GM06990 (cell line): ENCODE data around the gene NAB1.

Experiments used
- DNase-seq: peaks from one replicate; pipeline ENCODE4 v3.0.0-alpha.2; 2011; ENCODE audit not compliant: insufficient read length; ENCODE audit errors: extremely low read depth
- H3K27me3 ChIP-seq: replicated peaks from 2 replicates; pipeline ENCODE4 v1.6.0; 2011; ENCODE audit warnings: low read length; ENCODE audit not compliant: control insufficient read depth, insufficient read depth
- H3K36me3 ChIP-seq: 2 replicates; pipeline ENCODE4 v1.5.1; 2011; ENCODE audit warnings: low read length; ENCODE audit not compliant: control insufficient read depth, insufficient read depth
- H3K4me3 ChIP-seq: replicated peaks from 2 replicates; pipeline ENCODE4 v1.5.1; 2011; ENCODE audit warnings: low read depth, mild to moderate bottlenecking, control low read depth, low read length
- TF ChIP-seq, protein P1 (sequence below): IDR thresholded peaks from 2 replicates; pipeline ENCODE4 v1.5.1; 2011; ENCODE audit warnings: low read length, control low read depth, mild to moderate bottlenecking, inconsistent platforms; ENCODE audit not compliant: insufficient read depth, poor library complexity, severe bottlenecking

NAB1 gene

DNA sequence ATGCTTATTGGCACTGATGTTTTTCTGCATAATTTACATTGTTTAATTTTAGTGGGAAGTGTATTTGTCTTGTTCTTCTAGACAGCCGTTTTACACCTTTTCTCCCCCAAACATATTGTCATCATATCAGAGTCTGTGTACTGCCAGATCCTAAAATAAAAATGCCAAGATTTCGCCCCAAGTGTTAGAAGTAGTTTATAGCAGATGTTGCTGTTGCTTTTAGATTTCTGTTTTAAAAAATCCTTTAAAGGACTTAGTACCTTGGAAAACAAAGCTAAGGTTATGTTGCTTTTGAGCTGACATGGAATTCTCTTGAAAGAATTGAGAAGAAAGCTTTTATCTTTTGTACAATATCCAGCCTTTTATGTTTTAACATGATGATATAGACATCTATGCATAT, 36.0 kb downstream of the NAB1 start:
- Histone ChIP-seq H3K27me3 (no peaks in the 10 kb centered on the region), H3K4me3 (no peak overlapping the region), H3K36me3 (peaks cover 2% of the 10 kb centered on the region)
- DNase-seq: no peak
- TF ChIP-seq, protein P1, sequence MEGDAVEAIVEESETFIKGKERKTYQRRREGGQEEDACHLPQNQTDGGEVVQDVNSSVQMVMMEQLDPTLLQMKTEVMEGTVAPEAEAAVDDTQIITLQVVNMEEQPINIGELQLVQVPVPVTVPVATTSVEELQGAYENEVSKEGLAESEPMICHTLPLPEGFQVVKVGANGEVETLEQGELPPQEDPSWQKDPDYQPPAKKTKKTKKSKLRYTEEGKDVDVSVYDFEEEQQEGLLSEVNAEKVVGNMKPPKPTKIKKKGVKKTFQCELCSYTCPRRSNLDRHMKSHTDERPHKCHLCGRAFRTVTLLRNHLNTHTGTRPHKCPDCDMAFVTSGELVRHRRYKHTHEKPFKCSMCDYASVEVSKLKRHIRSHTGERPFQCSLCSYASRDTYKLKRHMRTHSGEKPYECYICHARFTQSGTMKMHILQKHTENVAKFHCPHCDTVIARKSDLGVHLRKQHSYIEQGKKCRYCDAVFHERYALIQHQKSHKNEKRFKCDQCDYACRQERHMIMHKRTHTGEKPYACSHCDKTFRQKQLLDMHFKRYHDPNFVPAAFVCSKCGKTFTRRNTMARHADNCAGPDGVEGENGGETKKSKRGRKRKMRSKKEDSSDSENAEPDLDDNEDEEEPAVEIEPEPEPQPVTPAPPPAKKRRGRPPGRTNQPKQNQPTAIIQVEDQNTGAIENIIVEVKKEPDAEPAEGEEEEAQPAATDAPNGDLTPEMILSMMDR: no peak

DNA sequence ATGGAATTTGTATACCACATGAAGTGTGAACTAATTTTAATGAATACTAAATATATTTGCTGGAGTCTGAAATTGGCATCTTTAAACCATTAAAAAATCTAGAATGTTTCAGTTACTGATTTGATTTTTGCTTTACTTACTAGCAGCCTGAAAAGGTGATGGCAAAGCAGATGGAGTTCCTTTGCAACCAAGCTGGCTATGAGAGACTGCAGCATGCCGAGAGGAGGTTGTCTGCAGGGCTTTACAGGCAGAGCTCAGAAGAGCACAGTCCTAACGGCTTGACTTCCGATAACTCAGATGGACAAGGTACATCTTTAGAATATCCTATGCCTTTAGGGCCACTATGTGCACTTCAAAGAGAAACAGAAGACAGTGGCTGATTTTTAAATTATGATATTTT, 36.5 kb downstream of the NAB1 start:
- Histone ChIP-seq H3K4me3 (no peak overlapping the region), H3K27me3 (no peaks in the 10 kb centered on the region), H3K36me3 (peaks cover 2% of the 10 kb centered on the region)
- no peak for DNase-seq
- TF ChIP-seq, protein P1: no peak

DNA sequence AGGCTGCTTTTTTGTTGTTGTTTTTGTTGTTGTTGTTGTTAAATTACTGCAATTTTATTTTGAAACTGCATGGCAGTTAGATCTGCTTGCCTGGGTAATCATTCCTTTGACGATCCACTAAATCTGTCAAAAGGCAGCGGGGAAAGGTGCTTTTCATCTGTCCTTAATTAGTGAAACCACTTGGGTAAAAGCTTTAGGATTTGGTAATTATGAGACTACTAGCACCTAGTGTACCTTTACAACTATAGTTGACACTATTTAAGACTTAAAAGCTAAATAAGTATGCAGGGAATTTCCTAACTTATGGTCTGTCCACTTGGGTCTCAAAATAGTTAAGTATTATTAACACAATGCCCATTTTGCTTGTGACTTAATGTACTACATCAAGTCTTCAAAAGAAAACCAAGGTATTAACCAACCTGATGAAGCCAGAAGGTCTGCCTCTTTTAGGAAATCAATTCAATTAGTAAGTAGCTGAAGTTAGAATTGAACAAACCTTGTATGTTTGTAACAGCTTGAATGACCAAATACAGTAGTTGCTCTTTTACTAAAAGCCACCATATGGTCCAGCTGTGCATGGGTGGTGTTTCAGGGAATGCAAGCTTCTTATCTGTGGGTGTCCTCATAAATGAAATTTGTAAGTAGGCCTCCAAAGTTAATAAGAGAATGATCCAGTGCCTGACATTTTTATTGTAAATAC, 44.8 kb downstream of the NAB1 start:
- DNase-seq: peak; percentile 51
- H3K27me3 ChIP-seq: no peaks in the 10 kb centered on the region
- H3K4me3 ChIP-seq: peak overlapping the region; percentile 0; the same call in 1 of the 2 replicates
- TF ChIP-seq, protein P1: no peak
- H3K36me3 ChIP-seq: no peaks in the 10 kb centered on the region; the same call in 1 of the 2 replicates

DNA sequence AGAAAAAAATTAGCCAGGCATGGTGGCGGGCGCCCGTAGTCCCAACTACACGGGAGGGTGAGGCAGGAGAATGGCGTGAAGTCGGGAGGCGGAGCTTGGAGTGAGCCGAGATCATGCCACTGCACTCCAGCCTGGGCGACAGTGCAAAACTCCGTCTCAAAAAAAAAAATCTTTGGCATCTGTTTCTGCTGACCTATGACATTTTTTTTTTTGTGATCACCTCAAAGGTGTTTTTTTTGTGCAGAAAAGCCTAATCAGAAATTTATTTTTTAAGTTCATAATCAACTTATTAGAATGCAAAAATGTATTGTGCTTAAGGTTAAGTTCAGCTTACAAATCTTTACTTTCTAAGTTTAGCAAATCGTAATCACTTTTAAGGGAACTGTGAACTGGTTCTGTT, 45.6 kb downstream of the NAB1 start:
- no peaks in the 10 kb centered on the region for H3K27me3 ChIP-seq
- no peak overlapping the region for H3K4me3 ChIP-seq
- no peak for DNase-seq
- no peaks in the 10 kb centered on the region for H3K36me3 ChIP-seq
- TF ChIP-seq, protein P1: no peak

DNA sequence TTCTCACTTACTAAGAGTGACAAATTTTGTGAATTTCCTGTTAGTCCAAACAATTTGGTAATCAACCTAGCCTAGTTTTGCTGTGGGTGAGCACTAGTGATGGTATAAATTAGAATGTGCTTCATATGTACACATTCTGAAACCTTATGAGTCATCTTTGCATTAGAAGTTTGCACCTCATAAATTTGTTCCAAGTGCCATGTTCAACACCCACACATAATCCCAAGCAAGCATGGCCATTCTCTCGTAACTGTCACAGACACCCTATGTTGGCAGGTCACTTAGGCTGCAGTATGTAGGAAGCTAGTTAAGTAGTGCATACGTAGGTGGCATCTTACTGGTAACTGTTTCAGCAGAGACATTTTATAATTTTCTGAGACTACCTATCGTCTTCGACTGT, 46.9 kb downstream of the NAB1 start:
- Histone ChIP-seq H3K27me3 (no peaks in the 10 kb centered on the region), H3K4me3 (no peak overlapping the region), H3K36me3 (no peaks in the 10 kb centered on the region)
- DNase-seq: peak; percentile 34
- TF ChIP-seq, protein P1: no peak
